Measurements from ENCODE around the gene SLC4A5. TPM values are rescaled to one million over a fixed set of nuclear protein-coding genes. Genes with fewer than 3 reads are reported as not detected.
"Not testable (repeated sequence)": the region's sequence is repeated elsewhere in the genome, so short reads cannot be mapped to it uniquely, and the experiment has no call there.

SLC4A5 gene
- total RNA-seq, 3 donors from 2014 or later = 2.1 to 9.2 (median 6.2) TPM

DNA sequence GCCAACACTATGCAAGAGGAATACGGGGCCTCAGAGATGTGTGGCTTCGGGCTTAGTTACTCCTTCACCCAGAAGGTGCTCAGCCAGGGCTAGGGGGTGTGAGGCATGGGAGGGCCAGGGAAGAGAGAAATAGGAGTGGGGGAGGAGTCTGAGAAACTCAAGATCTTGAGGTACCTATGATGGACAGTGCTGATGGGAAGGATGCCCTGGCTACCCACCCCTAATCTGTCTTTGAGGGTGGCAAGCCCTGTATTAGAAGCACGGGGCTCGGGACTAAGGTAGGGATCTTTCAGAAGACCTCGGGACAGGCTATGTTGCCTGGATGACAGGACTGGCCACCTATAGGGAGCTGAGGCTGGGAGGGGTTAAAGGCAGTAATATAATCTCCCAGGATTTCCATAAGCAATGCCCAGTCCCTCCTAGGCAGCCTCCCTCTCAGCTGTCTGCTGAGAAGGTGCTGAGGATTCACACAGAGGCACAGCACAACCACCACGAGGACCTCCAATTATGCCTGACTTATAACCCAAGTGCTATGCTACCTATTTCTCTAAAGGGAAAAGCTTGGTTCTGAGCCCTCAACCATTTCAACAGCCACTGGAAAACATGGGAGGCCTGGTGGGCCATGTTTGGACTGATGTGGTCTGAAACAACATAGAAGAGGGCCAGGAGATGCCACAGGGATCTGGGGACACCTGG is 121.5 kb downstream of the SLC4A5 start:
- no peak for TF ChIP-seq POLR2AphosphoS5 (IDR thresholded peaks at IDR 0.05)
- no peak for TF ChIP-seq POLR2A (IDR thresholded peaks at IDR 0.05)
- TF ChIP-seq CTCF (IDR thresholded peaks at IDR 0.05) = no peak
- Histone ChIP-seq H3K9me3 (no peaks in the 10 kb centered on the region), H3K4me1 (no peaks in the 10 kb centered on the region), H3K36me3 (no peaks in the 10 kb centered on the region), H3K27me3 (no peaks in the 10 kb centered on the region), H3K27ac (no peak overlapping the region), H3K4me3 (no peak overlapping the region)
- DNase-seq (ENCODE audit: low spot score in 2 of 2) = no peak
- intact Hi-C loops (cut with DNase I; ENCODE audit: low total_unique reads) = no loop called here

- H3K4me3 ChIP-seq = no peak overlapping the region
- no peaks in the 10 kb centered on the region for H3K4me1 ChIP-seq
- no peaks in the 10 kb centered on the region for H3K27me3 ChIP-seq
- TF ChIP-seq POLR2A (IDR thresholded peaks at IDR 0.05) (no peak), POLR2AphosphoS5 (IDR thresholded peaks at IDR 0.05) (no peak), CTCF (IDR thresholded peaks at IDR 0.05) (no peak)
- DNase-seq (ENCODE audit: low spot score in 2 of 2) = no peak
- H3K9me3 ChIP-seq = no peaks in the 10 kb centered on the region
- H3K36me3 ChIP-seq = no peaks in the 10 kb centered on the region
- H3K27ac ChIP-seq = no peak overlapping the region
- intact Hi-C loops (cut with DNase I; ENCODE audit: low total_unique reads) = no loop called here
These were observed 122.1 kb downstream of the SLC4A5 start for GRCh38 chr2:74221091-74221490.

GRCh38 chr2:74219846-74220486 is 123.2 kb downstream of the SLC4A5 start:
- intact Hi-C loops (cut with DNase I; ENCODE audit: low total_unique reads) = no loop called here
- TF ChIP-seq CTCF (IDR thresholded peaks at IDR 0.05) (no peak), POLR2AphosphoS5 (IDR thresholded peaks at IDR 0.05) (no peak), POLR2A (IDR thresholded peaks at IDR 0.05) (no peak)

GRCh38 chr2:74216642-74217041 is 126.6 kb downstream of the SLC4A5 start:
- no peak overlapping the region for H3K27ac ChIP-seq
- no peak for DNase-seq (ENCODE audit: low spot score in 2 of 2)
- intact Hi-C loops (cut with DNase I; ENCODE audit: low total_unique reads) = no loop called here
- no peaks in the 10 kb centered on the region for H3K9me3 ChIP-seq
- H3K4me1 ChIP-seq = no peaks in the 10 kb centered on the region
- no peak for TF ChIP-seq POLR2A (IDR thresholded peaks at IDR 0.05)
- TF ChIP-seq CTCF (IDR thresholded peaks at IDR 0.05) = no peak
- TF ChIP-seq POLR2AphosphoS5 (IDR thresholded peaks at IDR 0.05) = no peak
- H3K4me3 ChIP-seq = no peak overlapping the region
- no peaks in the 10 kb centered on the region for H3K36me3 ChIP-seq
- no peaks in the 10 kb centered on the region for H3K27me3 ChIP-seq

More at GRCh38 chr2:74219846-74220486, 123.2 kb downstream of the SLC4A5 start:
- H3K27ac ChIP-seq = no peak overlapping the region
- DNase-seq (ENCODE audit: low spot score in 2 of 2) = no peak
- no peak overlapping the region for H3K4me3 ChIP-seq
- H3K4me1 ChIP-seq = no peaks in the 10 kb centered on the region
- no peaks in the 10 kb centered on the region for H3K9me3 ChIP-seq
- H3K27me3 ChIP-seq = no peaks in the 10 kb centered on the region
- H3K36me3 ChIP-seq = no peaks in the 10 kb centered on the region

GRCh38 chr2:74215771-74216170 is 127.4 kb downstream of the SLC4A5 start:
- intact Hi-C loops (cut with DNase I; ENCODE audit: low total_unique reads); DNase-seq (ENCODE audit: low spot score in 2 of 2); H3K36me3 ChIP-seq; H3K27ac ChIP-seq; H3K4me3 ChIP-seq; H3K4me1 ChIP-seq; H3K27me3 ChIP-seq; H3K9me3 ChIP-seq: not testable (repeated sequence)
